T-helper 1 cell treated with Interleukin-12 subunit alpha and Interleukin-12 subunit beta and Interleukin-4 antibody, amounts not matched to agents 30 ng/mL and 1 ng/mL, for 36 hours (primary cell): Measurements from ENCODE around the gene ZCWPW1. TPM values are rescaled to one million over a fixed set of nuclear protein-coding genes. Genes with fewer than 3 reads are reported as not detected.

Source experiments
- intact Hi-C: fragments of 100-400 bp; cut with micrococcal nuclease; formaldehyde crosslinking; loops from one replicate; pipeline ENCODE4 v1.15.1; 2024
- total RNA-seq: library from RNA; stranded (reverse); gene quantifications from 2 replicates; pipeline ENCODE4 v1.2.3, GENCODE V29; 2022

ZCWPW1 gene, protein sequence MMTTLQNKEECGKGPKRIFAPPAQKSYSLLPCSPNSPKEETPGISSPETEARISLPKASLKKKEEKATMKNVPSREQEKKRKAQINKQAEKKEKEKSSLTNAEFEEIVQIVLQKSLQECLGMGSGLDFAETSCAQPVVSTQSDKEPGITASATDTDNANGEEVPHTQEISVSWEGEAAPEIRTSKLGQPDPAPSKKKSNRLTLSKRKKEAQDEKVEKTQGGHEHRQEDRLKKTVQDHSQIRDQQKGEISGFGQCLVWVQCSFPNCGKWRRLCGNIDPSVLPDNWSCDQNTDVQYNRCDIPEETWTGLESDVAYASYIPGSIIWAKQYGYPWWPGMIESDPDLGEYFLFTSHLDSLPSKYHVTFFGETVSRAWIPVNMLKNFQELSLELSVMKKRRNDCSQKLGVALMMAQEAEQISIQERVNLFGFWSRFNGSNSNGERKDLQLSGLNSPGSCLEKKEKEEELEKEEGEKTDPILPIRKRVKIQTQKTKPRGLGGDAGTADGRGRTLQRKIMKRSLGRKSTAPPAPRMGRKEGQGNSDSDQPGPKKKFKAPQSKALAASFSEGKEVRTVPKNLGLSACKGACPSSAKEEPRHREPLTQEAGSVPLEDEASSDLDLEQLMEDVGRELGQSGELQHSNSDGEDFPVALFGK
- total RNA-seq = 1.8 and 2.4 TPM in 2 replicates

DNA sequence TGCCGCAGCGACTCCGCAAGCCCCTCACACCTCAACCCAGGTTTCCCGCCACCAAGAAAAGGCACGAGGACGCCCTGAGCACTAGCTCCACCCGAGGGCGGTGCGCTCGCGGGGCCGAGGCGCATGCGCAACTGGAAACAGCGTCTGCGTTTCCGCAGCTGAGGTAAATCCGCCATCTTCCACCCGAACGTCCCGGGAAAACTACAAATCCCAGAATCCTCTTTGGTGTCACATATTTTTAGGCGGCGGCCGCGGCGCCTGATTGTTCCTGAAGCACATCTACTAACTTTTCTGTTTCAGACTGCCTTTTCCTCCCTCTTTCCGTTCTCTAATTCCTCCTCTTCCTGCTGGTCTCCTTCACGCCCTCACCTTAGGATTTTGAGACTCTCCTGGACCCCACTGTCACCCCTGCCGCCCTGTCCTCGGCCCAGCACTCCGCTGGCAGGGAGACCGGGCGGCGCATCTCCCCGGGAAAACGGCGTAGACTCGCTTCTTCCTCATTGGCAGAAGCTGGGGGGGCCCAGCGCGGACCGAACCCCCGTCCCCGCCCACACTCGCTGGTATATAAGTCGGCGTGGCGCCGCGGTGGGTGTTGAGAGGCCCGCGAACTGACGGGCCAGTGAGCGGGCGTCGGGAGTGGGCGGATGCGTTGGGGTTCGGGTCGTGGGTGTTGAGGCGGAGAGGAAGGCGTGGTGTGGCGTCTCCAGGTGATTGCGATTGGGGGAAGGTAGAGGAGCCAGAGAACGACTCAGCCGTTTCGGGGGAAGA lies at the start of gene ZCWPW1:
ZCWPW1 (minus strand) TSS at position 505 of the 768 bp plus-strand sequence. CDS start 8,054 bp downstream, outside the sequence.
- intact Hi-C loops = loop anchor here (1.0 to 2.0 kb wide), 14 partner anchors 8 to 1020 kb away; partner anchors contain the start of genes BUD31, LAMTOR4, MBLAC1 and PDAP1

- intact Hi-C loops = loop anchor here (1.0 to 2.0 kb wide), 2 partner anchors 351 to 375 kb away; partner anchors contain the start of gene SLC12A9
These were observed 49.4 kb upstream of the ZCWPW1 start for GRCh38 chr7:100477871-100478267.

GRCh38 chr7:100476903-100477870 lies 48.7 kb upstream of the ZCWPW1 start:
- intact Hi-C loops = no loop called here

- intact Hi-C loops = no loop called here
These were observed 47.7 kb upstream of the ZCWPW1 start for GRCh38 chr7:100476101-100476780.

GRCh38 chr7:100475549-100475948 lies 47.0 kb upstream of the ZCWPW1 start:
- intact Hi-C loops = no loop called here

DNA sequence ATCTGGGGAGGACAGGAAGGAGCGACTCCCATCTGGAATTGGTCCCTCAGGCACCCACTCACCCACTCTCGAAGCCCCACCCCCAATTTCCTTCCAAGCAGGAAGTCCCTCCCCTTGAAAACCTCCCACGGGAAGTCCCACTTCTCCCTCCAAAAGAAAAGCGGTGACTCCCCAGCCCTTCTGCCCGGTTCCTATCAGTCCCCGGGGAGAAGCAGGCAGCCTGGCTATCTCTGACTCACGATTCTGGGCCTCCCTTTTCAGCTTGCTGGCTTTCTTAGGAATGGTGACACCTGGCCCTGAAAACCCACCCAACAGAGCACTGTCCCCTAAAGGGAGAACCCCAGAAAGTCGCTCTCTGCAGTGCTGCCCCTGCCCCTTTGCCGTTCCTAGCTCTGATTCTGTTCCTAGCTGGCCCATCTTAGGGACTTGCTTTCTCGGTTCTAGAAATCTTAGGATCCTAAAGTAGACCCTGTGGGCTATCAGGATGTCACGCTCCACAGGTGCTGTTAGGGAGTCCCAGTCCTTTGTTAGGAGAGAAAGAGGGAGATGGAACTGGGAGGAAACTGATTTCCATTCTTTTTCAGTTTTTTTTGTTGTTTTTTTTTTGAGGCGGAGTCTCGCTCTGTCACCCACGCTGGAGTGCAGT lies 44.5 kb upstream of the ZCWPW1 start:
- intact Hi-C loops = no loop called here

GRCh38 chr7:100472121-100472851 lies 43.8 kb upstream of the ZCWPW1 start:
- intact Hi-C loops = no loop called here

GRCh38 chr7:100471021-100471420 lies 42.5 kb upstream of the ZCWPW1 start:
- intact Hi-C loops = no loop called here

GRCh38 chr7:100469227-100470044 lies 40.9 kb upstream of the ZCWPW1 start:
- intact Hi-C loops = loop anchor here (1.0 to 2.0 kb wide), 5 partner anchors 10 to 256 kb away; partner anchors contain the start of genes NYAP1 and TSC22D4

DNA sequence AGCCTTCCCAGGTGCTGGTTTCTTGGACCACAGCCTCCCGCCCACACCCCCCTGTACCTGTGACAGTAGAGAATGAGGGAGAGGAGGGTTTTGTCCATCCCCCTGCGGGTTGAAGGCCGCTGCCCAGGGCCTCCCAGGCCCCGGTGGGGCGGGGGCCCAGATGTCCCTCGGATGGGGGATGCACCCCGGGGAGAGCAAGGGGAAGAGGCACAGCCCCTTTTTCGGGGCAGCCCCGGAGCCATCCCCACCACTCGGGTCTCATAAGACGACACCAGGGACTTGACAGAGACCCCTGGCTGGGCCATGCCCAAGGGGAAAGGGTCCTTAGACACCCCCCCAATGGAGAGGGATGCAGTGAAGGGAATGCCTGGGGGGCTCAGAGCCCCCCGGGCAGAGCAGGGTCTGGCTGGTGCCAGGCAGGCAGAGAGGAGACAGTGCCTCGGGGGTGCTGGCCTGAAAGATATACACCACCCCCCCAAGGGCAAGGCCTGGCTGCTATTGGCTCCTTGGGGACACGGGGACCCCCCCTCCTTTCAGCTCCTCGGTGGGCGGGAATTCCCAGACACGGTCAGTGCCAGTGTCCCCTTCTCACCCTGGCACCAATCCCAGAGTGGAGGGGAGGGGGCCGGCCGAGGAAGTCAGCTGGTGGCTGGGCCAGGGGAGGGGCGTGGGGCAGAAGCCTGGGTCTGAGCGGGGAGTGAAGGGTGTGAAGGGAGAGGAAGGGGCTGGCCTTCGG lies 39.3 kb upstream of the ZCWPW1 start:
- intact Hi-C loops = loop anchor here (2.0 kb wide), 1 partner anchor 223 kb away; no protein-coding TSS in a partner anchor

GRCh38 chr7:100466653-100467605 lies 38.4 kb upstream of the ZCWPW1 start:
- intact Hi-C loops = no loop called here

DNA sequence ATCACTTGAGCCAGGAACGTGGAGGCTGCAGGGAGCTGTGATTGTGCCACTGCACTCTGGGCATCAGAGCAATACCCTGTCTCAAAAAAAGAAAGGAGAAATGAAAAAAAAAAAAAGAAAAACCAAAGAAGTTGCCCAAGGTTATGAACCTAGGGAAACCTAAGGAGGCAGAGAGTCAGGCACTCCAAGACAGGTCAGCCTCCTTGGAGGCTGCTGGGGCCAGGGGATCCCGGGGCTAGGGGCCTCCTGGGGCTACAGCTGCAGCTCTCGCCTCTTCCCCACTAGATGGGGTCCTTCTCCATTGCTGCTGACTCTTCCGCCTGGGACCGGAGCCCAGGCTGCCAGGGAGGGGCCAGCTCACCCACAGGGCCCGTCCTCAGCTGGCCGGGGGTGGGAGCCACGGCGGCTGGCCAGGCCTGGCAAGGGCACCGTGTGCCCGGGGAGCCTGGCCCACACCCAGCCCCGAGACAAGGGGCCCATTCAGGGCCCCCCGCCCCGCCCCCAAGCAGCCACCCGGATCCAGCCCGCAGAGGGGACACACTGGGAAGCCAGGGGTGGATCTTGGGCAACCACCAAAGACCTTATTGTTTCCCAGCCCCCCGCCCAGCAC lies 37.3 kb upstream of the ZCWPW1 start:
- intact Hi-C loops = no loop called here

DNA sequence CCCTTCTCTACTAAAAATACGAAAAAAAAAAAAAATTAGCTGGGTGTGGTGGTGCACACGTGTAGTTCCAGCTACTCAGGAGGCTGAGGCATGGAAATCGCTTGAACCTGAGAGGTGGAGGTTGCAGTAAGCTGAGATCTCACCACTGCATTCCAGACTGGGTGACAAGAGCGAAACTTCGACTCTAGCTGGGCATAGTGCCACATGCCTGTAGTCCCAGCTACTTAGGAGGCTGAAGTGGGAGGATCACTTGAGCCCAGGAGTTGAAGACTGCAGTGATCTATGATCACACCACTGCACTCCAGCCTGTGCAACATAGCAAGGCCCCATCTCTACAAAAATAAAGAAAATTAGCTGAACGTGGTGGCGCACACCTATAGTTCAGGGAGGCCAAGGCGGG lies 36.8 kb upstream of the ZCWPW1 start:
- intact Hi-C loops = no loop called here

DNA sequence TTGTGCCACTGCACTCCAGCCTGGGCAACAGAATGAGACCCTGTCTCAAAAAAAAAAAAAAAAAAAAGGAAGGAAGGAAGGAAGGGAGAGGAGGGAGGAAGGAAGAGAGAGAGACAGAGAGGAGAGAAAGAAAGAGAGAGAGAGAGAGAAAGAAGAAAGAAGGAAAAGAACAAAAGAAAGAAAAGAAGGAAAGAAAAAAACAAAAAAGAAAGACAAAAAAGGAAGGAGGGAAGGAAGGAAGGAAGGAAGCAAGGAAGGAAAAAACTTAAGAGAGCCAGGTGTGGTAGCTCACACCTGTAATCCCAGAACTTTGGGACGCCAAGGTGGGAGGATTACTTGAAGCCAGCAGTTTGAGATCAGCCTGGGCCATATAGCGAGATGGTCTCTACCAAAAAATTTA lies 36.3 kb upstream of the ZCWPW1 start:
- intact Hi-C loops = no loop called here

DNA sequence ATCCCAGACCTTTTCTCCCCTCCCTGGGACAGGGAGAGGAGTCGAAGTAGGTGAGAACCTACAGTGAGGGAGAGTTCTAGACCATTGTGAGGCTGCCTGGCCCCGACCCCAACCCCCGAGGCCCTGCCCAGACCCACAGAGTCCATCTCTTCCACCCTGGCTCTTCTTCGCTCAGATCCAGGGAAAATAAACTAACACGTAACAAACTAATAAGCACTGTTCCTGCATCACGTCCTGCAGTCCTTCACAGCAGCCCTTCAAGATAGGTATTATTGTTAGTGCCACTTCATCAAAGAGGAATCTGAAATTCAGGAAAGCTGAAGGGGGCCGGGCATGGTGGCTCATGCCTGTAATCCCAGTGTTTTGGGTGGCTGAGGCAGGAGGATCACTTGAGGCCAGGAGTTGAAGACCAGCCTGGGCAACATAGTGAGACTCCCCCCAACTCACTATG lies 35.7 kb upstream of the ZCWPW1 start, which contains the start of gene SPACDR:
SPACDR (minus strand) TSS at position 51 of the 451 bp plus-strand sequence. CDS start 235 bp downstream, outside the sequence.
- intact Hi-C loops = no loop called here
